Measurements from ENCODE around the gene DHX32.
"Not testable (repeated sequence)": the region's sequence is repeated elsewhere in the genome, so short reads cannot be mapped to it uniquely, and the experiment has no call there.

The DHX32 gene

DNA sequence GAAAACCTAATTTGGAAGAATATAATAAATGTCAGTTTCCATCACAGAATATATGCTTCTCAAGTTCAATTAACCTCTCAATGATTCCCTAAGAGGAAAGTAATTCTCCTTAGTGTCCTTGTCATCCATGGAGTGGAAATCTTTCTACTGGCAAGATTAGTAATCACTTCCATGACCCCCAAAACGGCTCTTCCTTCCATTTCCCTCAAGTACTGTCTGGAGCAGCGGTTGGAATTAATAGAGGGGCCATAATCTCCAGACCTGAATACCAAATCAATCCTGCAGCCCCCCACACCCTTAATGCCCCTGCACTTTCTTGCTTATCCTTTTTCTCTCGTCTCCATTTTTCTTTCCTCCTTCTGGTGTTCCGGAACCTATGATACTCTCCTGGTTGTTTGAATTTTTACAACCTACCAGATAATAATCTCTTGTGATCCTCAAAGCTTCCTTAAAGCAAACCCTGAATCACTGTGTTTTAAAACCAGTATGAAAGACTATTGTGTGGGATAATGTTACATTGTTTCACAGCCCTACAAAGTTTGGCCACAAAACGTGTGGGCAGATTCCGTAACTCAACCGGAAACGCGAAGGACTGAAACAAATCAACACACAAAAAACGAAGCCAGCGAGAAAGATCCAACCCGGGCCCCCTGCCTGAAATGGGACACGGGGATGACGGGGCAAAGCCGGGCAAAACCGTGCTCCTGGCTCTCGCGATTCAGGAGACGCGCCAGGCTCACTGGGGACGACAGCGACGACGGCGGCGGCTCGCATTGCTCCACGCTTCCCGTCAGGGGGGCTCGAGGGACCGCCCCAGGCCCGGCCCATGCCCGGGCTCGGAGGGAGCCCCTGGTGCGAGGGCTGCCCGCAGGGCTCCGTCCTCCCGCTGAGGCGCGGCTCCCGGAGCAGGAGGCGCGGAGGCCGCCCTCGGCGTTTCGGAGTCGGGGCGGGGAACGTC is 14.3 kb upstream of the DHX32 start:
- DNase-seq: peak; percentile 13 to 19

DNA sequence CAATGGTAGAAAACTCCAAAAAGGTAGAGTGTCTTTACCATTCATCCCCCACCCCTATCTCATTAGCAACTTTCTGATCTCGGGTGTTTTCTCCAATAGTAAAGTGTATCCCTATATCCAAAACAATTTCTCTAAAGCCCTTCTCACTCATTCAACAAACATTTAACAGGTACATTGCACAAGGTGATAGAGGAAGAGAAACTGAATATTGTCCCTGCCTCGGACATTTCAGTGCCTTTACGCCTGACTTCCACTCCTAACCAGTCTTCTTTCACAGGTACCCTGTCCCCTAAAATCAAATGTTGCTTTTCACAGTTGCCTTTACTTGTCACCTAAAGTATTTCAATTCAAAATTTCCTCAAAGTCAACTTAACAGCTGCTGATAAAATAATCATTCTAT is 13.1 kb upstream of the DHX32 start:
- not testable (repeated sequence) for DNase-seq

DNA sequence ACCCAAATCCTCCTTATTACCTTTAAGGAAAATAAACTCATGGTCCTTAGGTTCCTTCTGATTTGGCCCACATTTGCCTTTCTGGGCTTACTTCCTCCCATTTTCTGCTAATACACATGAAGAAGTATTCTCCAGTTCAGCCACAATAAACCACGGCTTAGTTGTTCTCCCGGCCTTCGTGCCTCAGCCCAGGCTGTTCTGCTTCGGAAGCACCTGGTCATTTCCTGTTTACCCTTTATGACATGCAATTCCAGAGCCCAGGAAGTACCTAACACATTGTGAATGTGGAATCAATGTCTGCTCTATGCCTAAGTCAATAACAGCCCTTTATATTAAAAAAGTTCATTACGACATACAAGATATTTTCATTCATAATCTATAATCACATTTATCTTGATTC is 11.3 kb upstream of the DHX32 start:
- not testable (repeated sequence) for DNase-seq

- DNase-seq: not testable (repeated sequence)
Measured at GRCh38 chr10:125889441-125889840, 8.3 kb upstream of the DHX32 start.

DNA sequence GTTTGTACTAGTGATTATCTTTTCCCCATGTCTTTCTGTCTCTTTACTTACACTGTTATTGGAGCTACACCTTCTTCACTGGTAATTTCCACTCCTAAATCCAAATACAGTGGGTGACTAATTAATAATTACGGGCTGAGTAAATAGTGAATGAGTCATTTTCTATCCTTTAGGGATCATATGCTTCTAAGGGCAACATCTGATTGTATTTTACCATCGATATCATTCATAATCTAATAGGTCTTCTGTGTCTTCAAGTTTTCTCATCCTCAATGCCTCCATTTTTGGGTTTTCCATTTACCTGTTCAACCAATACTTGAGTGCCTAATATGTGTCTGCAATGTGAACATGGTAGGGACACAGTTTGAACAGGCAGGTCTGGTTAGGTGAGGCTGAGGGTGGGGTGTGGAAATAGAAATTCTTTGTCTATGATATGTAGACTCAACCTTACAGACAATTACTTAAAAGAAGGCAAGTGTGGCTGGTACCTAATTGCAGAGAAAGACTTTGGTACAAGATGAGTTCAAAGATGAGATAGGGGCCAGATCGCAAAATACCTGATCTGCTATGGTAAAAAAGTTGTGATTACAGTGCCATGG is 5.9 kb upstream of the DHX32 start:
- DNase-seq: no peak

- DNase-seq: no peak
Measured at GRCh38 chr10:125883211-125883610, 2.1 kb upstream of the DHX32 start.

DNA sequence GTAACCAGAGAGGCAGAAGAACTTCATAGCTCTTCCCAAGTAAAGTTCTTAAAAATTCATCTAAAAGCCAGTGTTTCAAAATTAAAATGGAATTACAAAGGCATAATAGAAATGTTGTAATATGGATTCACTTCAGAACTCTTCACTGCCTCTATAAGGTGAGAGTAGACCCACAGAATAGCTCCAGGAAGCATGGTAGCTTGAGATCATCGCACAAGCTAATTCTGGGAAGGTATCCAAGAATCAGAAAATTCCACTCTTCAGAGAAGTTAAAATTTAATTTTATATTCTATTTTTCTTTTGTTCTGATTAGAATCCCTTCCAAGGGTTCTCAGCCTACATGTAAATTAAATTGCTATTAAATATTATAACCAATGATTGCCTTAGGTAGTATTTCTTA is 1.5 kb upstream of the DHX32 start:
- DNase-seq: no peak

DNA sequence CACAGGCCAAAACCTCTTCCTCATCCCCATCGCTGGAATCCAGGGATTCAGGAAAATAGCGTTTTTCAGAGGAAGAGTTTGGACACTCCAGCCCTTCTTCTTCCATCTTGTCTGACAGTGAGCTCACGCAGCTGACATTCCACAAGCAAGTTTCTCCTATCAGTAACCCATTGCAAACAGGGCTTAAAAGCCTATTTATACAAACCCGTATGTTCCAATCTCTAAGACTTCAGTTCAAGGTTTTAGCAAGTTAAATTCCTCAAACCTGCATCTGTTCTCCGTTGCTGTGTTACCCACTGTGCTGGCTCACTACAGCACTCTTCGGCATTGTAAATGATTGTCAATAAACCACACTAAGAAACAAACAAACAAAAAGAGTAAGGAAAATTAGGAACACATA is 373 bp downstream of the DHX32 start:
- no peak for DNase-seq

DNA sequence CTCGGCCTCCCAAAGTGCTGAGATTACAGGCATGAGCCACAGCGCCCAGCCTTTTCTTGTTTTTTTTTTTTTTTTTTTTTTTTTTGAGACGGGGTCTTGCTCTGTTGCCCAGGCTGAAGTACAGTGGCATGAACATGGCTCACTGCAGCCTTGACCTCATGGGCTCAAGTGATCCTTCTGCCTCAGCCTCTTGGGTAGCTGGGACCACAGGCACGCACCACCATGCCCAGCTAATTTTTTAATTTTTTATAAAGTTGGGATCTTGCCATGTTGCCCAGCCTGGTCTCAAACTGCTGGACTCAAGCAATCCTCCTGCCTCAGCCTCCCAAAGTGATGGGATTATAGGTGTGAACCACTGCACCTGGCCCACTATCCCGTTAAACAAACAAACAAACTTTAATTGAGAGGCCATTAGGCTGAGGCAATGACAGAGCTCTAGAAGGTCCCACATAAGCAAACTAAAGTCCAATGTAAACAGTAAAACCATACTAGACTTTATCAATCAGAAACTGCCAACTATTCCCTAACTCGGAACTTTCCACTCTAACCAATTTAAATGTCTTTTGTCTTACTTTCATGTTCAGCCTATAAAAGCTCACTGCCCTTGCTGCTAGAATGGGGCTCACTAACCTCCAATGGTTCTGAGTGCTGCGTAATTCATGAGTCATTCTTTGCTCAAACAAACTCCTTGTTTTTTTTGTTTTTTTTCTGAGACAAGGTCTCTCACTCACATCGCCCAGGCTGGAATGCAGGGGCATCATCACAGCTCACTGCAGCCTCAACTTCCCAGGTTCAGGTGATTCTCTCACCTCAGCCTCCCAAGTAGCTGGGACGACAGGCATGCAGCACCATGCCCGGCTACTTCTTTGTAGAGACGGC is 1.9 kb downstream of the DHX32 start:
- no peak for DNase-seq

GRCh38 chr10:125871338-125871737 is 9.8 kb downstream of the DHX32 start:
- DNase-seq: no peak

GRCh38 chr10:125868372-125868975 is 12.6 kb downstream of the DHX32 start:
- DNase-seq: peak in 1 of 2 donors; percentile 26

- no peak for DNase-seq
Measured at GRCh38 chr10:125866421-125867029, 14.6 kb downstream of the DHX32 start.

DNA sequence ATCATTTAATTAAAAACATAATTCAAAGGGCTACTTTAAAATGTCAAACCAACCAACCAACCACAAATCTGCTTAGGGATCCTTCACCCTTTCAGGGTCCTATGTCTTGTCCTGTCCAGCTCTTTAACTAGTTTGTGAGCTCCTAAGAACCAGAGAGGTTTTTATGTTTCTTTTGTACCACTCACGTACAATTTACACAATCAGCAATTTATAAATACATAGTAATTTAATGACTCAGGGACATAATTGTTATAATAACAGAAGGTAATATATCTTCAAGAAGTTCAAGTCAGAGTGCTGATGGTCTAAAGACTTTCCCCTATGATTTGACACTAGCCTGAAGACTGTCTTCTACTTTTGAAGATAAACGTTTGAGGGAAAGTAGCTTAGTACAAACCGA is 16.0 kb downstream of the DHX32 start:
- no peak for DNase-seq

GRCh38 chr10:125859128-125859817 is 21.8 kb downstream of the DHX32 start:
- DNase-seq: no peak

DNA sequence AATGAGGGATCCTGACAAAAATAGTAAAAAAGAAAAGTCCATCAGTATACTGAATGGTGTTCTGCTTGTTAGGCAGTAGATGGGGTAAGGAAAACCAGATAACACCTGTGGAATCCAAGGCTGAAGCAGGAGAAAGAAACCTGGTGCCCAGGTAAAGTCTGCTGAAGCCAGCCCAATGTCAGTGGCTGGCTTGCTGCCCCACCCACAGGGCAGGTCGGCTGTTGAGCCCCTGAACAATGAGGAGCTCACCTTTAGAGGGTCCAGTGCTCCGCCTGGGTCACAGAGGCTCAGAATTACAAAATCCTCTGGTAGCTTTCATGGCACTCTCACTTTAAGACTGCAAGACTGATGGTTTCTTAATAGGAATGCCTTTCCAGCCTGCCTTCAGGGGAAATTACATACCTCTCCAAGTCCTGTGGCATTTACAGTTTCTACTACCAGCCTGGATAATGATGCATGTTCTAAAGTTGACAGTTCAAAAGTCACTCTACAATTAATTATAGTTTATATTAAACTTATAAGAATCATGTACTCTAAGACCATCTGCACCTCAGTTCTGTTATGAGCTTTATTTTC is 23.8 kb downstream of the DHX32 start:
- no peak for DNase-seq

DNA sequence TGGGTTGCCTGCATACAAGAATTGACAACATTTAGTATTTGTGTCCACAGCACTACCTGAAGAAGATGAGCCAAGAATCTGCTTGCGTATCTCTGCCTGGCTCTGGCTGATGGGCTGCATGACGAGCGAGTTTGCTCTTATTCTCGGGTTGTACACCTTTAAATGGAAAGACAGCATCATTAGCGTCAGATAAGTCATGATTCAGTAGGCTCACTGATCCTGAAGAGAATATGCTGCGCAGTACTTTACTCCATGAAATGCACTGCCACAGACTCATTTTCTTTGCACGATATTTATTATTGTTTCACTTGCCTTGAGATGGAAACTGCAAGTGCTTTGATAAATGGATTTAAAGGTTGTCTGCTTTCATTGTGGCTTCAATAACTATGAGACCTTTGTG is 28.6 kb downstream of the DHX32 start:
- no peak for DNase-seq

DNA sequence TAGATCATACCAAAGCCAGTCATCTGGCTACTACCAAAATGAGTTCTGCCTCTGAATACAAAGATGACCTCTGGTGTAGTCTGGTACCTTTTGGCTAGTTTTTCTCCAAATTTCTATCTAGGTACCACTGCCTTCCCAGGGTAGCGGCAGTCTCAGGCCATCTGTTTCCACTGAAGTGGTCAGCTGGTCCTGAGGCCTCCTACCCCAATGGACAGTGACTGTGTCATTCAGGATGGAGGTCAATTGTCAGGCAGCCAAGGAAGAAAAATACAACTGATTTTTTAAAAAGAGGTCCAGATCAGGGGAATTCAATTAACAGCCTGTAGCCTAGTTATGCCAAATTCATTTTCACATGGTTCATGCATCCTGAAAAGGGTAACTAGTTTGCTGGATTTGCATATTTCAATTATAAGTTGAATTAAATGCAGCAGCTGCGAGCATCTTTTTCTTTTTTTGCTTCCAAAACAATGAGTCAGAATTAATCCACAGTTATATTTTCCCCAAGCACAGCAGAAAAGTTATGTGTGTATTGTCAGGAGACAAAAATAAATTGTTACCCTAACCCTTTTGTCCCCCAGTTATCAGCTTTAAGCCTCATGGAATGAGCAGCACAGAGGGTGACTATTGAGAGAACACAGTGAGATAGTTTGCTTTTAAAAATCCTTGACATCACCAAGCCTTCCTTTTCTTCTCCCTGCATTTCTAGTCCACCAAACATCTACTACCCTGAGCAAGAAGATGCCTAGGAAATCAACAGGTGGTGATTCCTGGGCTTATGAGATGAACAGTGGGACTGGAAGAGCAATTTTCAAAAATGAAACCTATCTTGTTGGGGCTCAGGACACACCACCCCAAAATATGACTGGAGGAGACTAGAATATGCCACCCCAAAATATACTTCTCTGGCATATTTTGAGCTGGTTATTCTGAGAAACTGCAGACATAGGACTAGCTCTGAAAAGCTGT is 30.0 kb downstream of the DHX32 start:
- no peak for DNase-seq

DNA sequence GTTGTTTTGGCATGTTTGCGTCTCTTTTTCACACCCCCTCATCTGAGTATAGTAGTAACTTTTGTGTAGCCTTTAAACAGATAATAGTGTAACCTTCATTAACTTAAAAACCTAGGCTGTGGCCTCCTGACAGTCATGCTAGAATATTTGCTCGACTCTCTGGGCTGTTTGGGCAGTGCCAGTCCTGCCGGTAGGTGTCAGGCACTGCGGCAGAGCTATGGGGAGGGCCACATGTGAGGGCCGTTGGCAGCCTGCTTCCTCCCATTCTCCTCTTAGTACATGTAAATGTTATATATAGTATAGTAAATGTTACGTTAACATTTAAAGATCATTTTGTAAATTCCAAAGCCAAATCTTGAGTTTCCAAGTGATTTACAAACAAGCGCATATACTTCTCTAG is 31.6 kb downstream of the DHX32 start:
- no peak for DNase-seq

GRCh38 chr10:125848857-125849256 is 32.2 kb downstream of the DHX32 start:
- DNase-seq: no peak

DNA sequence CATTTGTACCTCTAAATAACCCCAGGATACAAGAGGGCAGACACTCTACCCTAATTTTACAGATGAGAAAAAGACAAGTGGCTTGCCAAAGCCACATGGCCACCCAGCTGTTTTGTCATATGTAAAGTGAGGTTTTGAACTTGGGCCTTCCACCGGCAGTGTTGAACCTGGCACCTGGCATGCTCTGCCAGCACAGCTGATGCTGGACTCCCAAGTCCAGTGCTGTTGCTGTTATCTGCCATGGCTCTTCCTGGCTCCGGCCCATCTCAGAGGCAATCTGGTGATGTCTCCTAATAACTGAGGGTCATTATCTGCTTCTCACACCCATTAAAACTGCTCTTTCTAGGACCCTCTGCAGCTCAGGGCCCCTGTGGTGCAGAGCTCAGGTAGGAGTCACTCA is 32.7 kb downstream of the DHX32 start:
- no peak for DNase-seq
